Skeletal muscle tissue (tissue), 4 donors: ENCODE data around the gene AP5B1. TPM values are rescaled to one million over a fixed set of nuclear protein-coding genes. Genes with fewer than 3 reads are reported as not detected.
"Not testable (repeated sequence)": the region's sequence is repeated elsewhere in the genome, so short reads cannot be mapped to it uniquely, and the experiment has no call there.

Source experiments
- H3K27ac ChIP-seq: one replicate; pipeline ENCODE4 v1.7.0; 2013; ENCODE audit warnings: mild to moderate bottlenecking, low read depth, low read length, inconsistent platforms
- H3K27me3 ChIP-seq, 3 donors: one replicate each; pipeline ENCODE4 v1.7.0; 2013; ENCODE audit warnings: low read length in 3 of 3; ENCODE audit not compliant: control insufficient read depth in 3 of 3, insufficient read depth in 3 of 3
- H3K36me3 ChIP-seq, 3 donors: one replicate each; pipeline ENCODE4 v1.7.0; 2013; ENCODE audit warnings: low read length in 3 of 3; ENCODE audit not compliant: control insufficient read depth in 3 of 3, insufficient read depth in 3 of 3
- H3K4me1 ChIP-seq, 3 donors: one replicate each; pipeline ENCODE4 v1.7.0; 2013; ENCODE audit warnings: low read length in 3 of 3, mild to moderate bottlenecking in 3 of 3; ENCODE audit not compliant: control insufficient read depth in 3 of 3, insufficient read depth in 3 of 3
- H3K4me3 ChIP-seq, 3 donors: one replicate each; pipeline ENCODE4 v1.7.0; 2013; ENCODE audit warnings: low read length in 3 of 3
- H3K9ac ChIP-seq, 3 donors: one replicate each; pipeline ENCODE4 v1.7.0; 2013; ENCODE audit warnings: low read length in 3 of 3, mild to moderate bottlenecking in 3 of 3, moderate library complexity in 2 of 3, low read depth in 1 of 3
- H3K9me3 ChIP-seq, 3 donors: one replicate each; pipeline ENCODE4 v1.7.0; 2013; ENCODE audit warnings: low read length in 3 of 3; ENCODE audit not compliant: control insufficient read depth in 3 of 3
- total RNA-seq: library from RNA; depleted of rRNA; stranded (reverse); fragments of >200 nt; gene quantifications from one replicate; pipeline ENCODE4 v1.2.3, GENCODE V29; 2014
- donor health status: Osteomylitis.

AP5B1 gene
- total RNA-seq, 1 donor from 2014 or later, result 2.1 TPM

- not testable (repeated sequence) for H3K27me3 ChIP-seq, H3K9ac ChIP-seq, H3K9me3 ChIP-seq, H3K36me3 ChIP-seq, H3K27ac ChIP-seq, H3K4me1 ChIP-seq, H3K4me3 ChIP-seq
Observed at GRCh38 chr11:65767806-65768205, 13.0 kb downstream of the AP5B1 start.

- Histone ChIP-seq H3K27me3 (peaks cover 0 to 3% (median 0%) of the 10 kb centered on the region in 3 donors), H3K9me3 (no peaks in the 10 kb centered on the region), H3K4me3 (no peak overlapping the region), H3K27ac (no peak overlapping the region), H3K36me3 (no peaks in the 10 kb centered on the region), H3K9ac (no peak overlapping the region), H3K4me1 (no peaks in the 10 kb centered on the region)
Observed at GRCh38 chr11:65767406-65767805, 13.4 kb downstream of the AP5B1 start.

- H3K4me3 ChIP-seq, result no peak overlapping the region
- peaks cover 0 to 3% (median 0%) of the 10 kb centered on the region in 3 donors for H3K27me3 ChIP-seq
- no peaks in the 10 kb centered on the region for H3K36me3 ChIP-seq
- H3K27ac ChIP-seq, result no peak overlapping the region
- H3K9ac ChIP-seq, result no peak overlapping the region
- H3K4me1 ChIP-seq, result no peaks in the 10 kb centered on the region
- H3K9me3 ChIP-seq, result no peaks in the 10 kb centered on the region
Observed at GRCh38 chr11:65766535-65766934, 14.2 kb downstream of the AP5B1 start.

- peaks cover 0 to 5% (median 3%) of the 10 kb centered on the region in 3 donors for H3K27me3 ChIP-seq
Observed at GRCh38 chr11:65764434-65764833, 16.3 kb downstream of the AP5B1 start.

GRCh38 chr11:65762816-65763215 lies 18.0 kb downstream of the AP5B1 start:
- not testable (repeated sequence) for H3K4me3 ChIP-seq, H3K27me3 ChIP-seq

More at GRCh38 chr11:65764434-65764833, 16.3 kb downstream of the AP5B1 start:
- Histone ChIP-seq H3K9me3 (no peaks in the 10 kb centered on the region), H3K4me3 (no peak overlapping the region), H3K36me3 (no peaks in the 10 kb centered on the region), H3K27ac (no peak overlapping the region), H3K4me1 (no peaks in the 10 kb centered on the region), H3K9ac (no peak overlapping the region)

GRCh38 chr11:65762169-65762568 lies 18.6 kb downstream of the AP5B1 start:
- H3K9me3 ChIP-seq, H3K4me1 ChIP-seq, H3K36me3 ChIP-seq, H3K27ac ChIP-seq, H3K27me3 ChIP-seq, H3K4me3 ChIP-seq, H3K9ac ChIP-seq: not testable (repeated sequence)

More at GRCh38 chr11:65762816-65763215, 18.0 kb downstream of the AP5B1 start:
- H3K9ac ChIP-seq, H3K9me3 ChIP-seq, H3K27ac ChIP-seq, H3K4me1 ChIP-seq, H3K36me3 ChIP-seq: not testable (repeated sequence)

- H3K9ac ChIP-seq, result no peak overlapping the region
- peaks cover 6 to 15% (median 11%) of the 10 kb centered on the region in 3 donors for H3K27me3 ChIP-seq
- H3K9me3 ChIP-seq, result peaks cover 0 to 3% (median 0%) of the 10 kb centered on the region in 3 donors
- H3K4me3 ChIP-seq, result no peak overlapping the region
- H3K4me1 ChIP-seq, result no peaks in the 10 kb centered on the region
- no peak overlapping the region for H3K27ac ChIP-seq
- no peaks in the 10 kb centered on the region for H3K36me3 ChIP-seq
Observed at GRCh38 chr11:65745049-65745448, 35.7 kb downstream of the AP5B1 start.

- no peaks in the 10 kb centered on the region for H3K36me3 ChIP-seq
- no peak overlapping the region for H3K27ac ChIP-seq
- peaks cover 6 to 15% (median 11%) of the 10 kb centered on the region in 3 donors for H3K27me3 ChIP-seq
- no peak overlapping the region for H3K4me3 ChIP-seq
- H3K9me3 ChIP-seq, result peaks cover 0 to 3% (median 0%) of the 10 kb centered on the region in 3 donors
- no peaks in the 10 kb centered on the region for H3K4me1 ChIP-seq
- H3K9ac ChIP-seq, result no peak overlapping the region
Observed at GRCh38 chr11:65744699-65745042, 36.1 kb downstream of the AP5B1 start.

GRCh38 chr11:65744026-65744698 lies 36.6 kb downstream of the AP5B1 start:
- Histone ChIP-seq H3K9me3 (peaks cover 0 to 2% (median 0%) of the 10 kb centered on the region in 3 donors), H3K27ac (no peak overlapping the region), H3K36me3 (no peaks in the 10 kb centered on the region), H3K9ac (no peak overlapping the region), H3K4me3 (no peak overlapping the region), H3K27me3 (peaks cover 6 to 15% (median 9%) of the 10 kb centered on the region in 3 donors), H3K4me1 (no peaks in the 10 kb centered on the region)

GRCh38 chr11:65743681-65744025 lies 37.1 kb downstream of the AP5B1 start:
- Histone ChIP-seq H3K36me3 (no peaks in the 10 kb centered on the region), H3K4me1 (no peaks in the 10 kb centered on the region), H3K9me3 (no peaks in the 10 kb centered on the region), H3K27me3 (peaks cover 6 to 17% (median 7%) of the 10 kb centered on the region in 3 donors), H3K4me3 (no peak overlapping the region), H3K9ac (no peak overlapping the region), H3K27ac (no peak overlapping the region)
